Natural killer cell (primary cell): Measurements from ENCODE around the gene FNDC3B. TPM values are rescaled to one million over a fixed set of nuclear protein-coding genes. Genes with fewer than 3 reads are reported as not detected.

Experiments
- ATAC-seq, 3 donors: fragments of 150-1000 bp in 2 of 3; fragments of 200-7000 bp in 1 of 3; cut with Tn5 transposase; 1 replicate in 1 of 3; 2 replicates in 2 of 3; pipeline ENCODE4 v1.10.0; 2021; ENCODE audit warnings: mild to moderate bottlenecking in 2 of 3, moderate library complexity in 2 of 3
- DNase-seq, 2 donors: peaks; one replicate each; pipeline versions ENCODE4 v3.0.0 to v3.0.0-alpha.2; 2013 to 2021; ENCODE audit warnings: mixed read lengths in 1 of 2
- H3K27ac ChIP-seq: one replicate; pipeline ENCODE4 v1.5.1; 2013; ENCODE audit warnings: mild to moderate bottlenecking, low read length
- H3K27me3 ChIP-seq: one replicate; pipeline ENCODE4 v1.6.1; 2013; ENCODE audit warnings: low read length; ENCODE audit not compliant: control insufficient read depth, insufficient read depth
- H3K36me3 ChIP-seq: one replicate; pipeline ENCODE4 v1.6.1; 2013; ENCODE audit warnings: low read length; ENCODE audit not compliant: control insufficient read depth, insufficient read depth
- H3K4me1 ChIP-seq: one replicate; pipeline ENCODE4 v1.6.1; 2013; ENCODE audit warnings: low read length; ENCODE audit not compliant: control insufficient read depth, insufficient read depth
- H3K4me3 ChIP-seq: one replicate; pipeline ENCODE4 v1.5.1; 2013; ENCODE audit warnings: low read length
- H3K9me3 ChIP-seq: one replicate; pipeline ENCODE4 v1.6.1; 2013; ENCODE audit warnings: low read length; ENCODE audit not compliant: control insufficient read depth, insufficient read depth
- H3K27ac Mint-ChIP-seq, 2 donors: one replicate each; pipeline ENCODE4 v1.8.0; 2022; ENCODE audit warnings: mild to moderate bottlenecking in 2 of 2, mixed read lengths in 2 of 2, moderate library complexity in 1 of 2
- H3K27me3 Mint-ChIP-seq, 2 donors: one replicate each; pipeline ENCODE4 v1.8.0; 2022; ENCODE audit warnings: low read depth in 2 of 2, mixed read lengths in 2 of 2
- H3K36me3 Mint-ChIP-seq: one replicate; pipeline ENCODE4 v1.8.0; 2022; ENCODE audit warnings: mixed read lengths
- H3K4me1 Mint-ChIP-seq, 2 donors: one replicate each; pipeline ENCODE4 v1.8.0; 2022; ENCODE audit warnings: mixed read lengths in 2 of 2
- H3K4me3 Mint-ChIP-seq: one replicate; pipeline ENCODE4 v1.8.0; 2022; ENCODE audit warnings: mild to moderate bottlenecking, moderate library complexity, mixed read lengths
- H3K9me3 Mint-ChIP-seq, 2 donors: one replicate each; pipeline ENCODE4 v1.8.0; 2022; ENCODE audit warnings: mixed read lengths in 2 of 2
- CTCF ChIP-seq: fragments of 200-600 bp; IDR thresholded peaks from one replicate; pipeline ENCODE4 v1.8.0; 2022; ENCODE audit warnings: antibody characterized with exemption
- WGBS: methylation state at CpG from one replicate; pipeline ENCODE4 v1.1.7; 2013; ENCODE audit warnings: missing lambda C conversion rate; ENCODE audit not compliant: insufficient coverage; 5-methylcytosine and 5-hydroxymethylcytosine counted together
- intact Hi-C: fragments of 100-400 bp; cut with micrococcal nuclease; formaldehyde crosslinking; loops from one replicate; pipeline ENCODE4 v1.14.2; 2022
- total RNA-seq, 4 donors: library from RNA; stranded (reverse); fragments of 120-200 nt in 1 of 4; gene quantifications; one replicate each; pipeline versions ENCODE4 v1.2.3 to v1.2.4, GENCODE V29; 2013 to 2022

Gene FNDC3B
- total RNA-seq, 3 donors from 2014 or later (not counting 1 experiment from before 2014, with no cell fraction given), result 154 to 214 (median 206) TPM

- ATAC-seq (no peak), DNase-seq (no peak)
- H3K4me3 ChIP-seq, result no peak overlapping the region
- no peaks in the 10 kb centered on the region for H3K27me3 ChIP-seq
- Mint-ChIP-seq H3K4me1 (peaks cover 41 to 53% of the 10 kb centered on the region in 2 donors), H3K36me3 (peaks cover 4% of the 10 kb centered on the region), H3K27ac (no peak overlapping the region), H3K9me3 (peaks cover 0 to 2% of the 10 kb centered on the region in 2 donors), H3K27me3 (no peaks in the 10 kb centered on the region), H3K4me3 (no peak overlapping the region)
- no peak overlapping the region for H3K27ac ChIP-seq
- TF ChIP-seq CTCF, result no peak
- intact Hi-C loops, result no loop called here
- peaks cover 2% of the 10 kb centered on the region for H3K9me3 ChIP-seq
- H3K4me1 ChIP-seq, result peaks cover 4% of the 10 kb centered on the region
- 96% methylated on average over 10 of the region's 13 CpGs for WGBS
- peaks cover 16% of the 10 kb centered on the region for H3K36me3 ChIP-seq
Measured at GRCh38 chr3:172247525-172248274, 208.3 kb downstream of the FNDC3B start.

- Mint-ChIP-seq H3K27ac (no peak overlapping the region), H3K4me1 (peaks cover 28 to 40% of the 10 kb centered on the region in 2 donors), H3K36me3 (no peaks in the 10 kb centered on the region), H3K27me3 (no peaks in the 10 kb centered on the region), H3K4me3 (no peak overlapping the region), H3K9me3 (no peaks in the 10 kb centered on the region)
- peaks cover 4% of the 10 kb centered on the region for H3K4me1 ChIP-seq
- no peaks in the 10 kb centered on the region for H3K27me3 ChIP-seq
- TF ChIP-seq CTCF, result no peak
- H3K9me3 ChIP-seq, result no peaks in the 10 kb centered on the region
- no CpG with 5 or more reads among the region's 1 CpG for WGBS
- peaks cover 16% of the 10 kb centered on the region for H3K36me3 ChIP-seq
- ATAC-seq (no peak), DNase-seq (no peak)
- H3K4me3 ChIP-seq, result no peak overlapping the region
- H3K27ac ChIP-seq, result no peak overlapping the region
- intact Hi-C loops, result no loop called here
Measured at GRCh38 chr3:172249039-172249438, 209.7 kb downstream of the FNDC3B start.

- peaks cover 4% of the 10 kb centered on the region for H3K4me1 ChIP-seq
- Mint-ChIP-seq H3K4me1 (peaks cover 31 to 45% of the 10 kb centered on the region in 2 donors), H3K36me3 (no peaks in the 10 kb centered on the region), H3K27ac (no peak overlapping the region), H3K27me3 (no peaks in the 10 kb centered on the region), H3K9me3 (no peaks in the 10 kb centered on the region), H3K4me3 (no peak overlapping the region)
- DNase-seq (no peak), ATAC-seq (no peak)
- no peak overlapping the region for H3K4me3 ChIP-seq
- H3K9me3 ChIP-seq, result no peaks in the 10 kb centered on the region
- H3K27ac ChIP-seq, result no peak overlapping the region
- intact Hi-C loops, result no loop called here
- H3K36me3 ChIP-seq, result peaks cover 18% of the 10 kb centered on the region
- WGBS, result 98% methylated on average over 12 of the region's 13 CpGs
- no peaks in the 10 kb centered on the region for H3K27me3 ChIP-seq
- no peak for TF ChIP-seq CTCF
Measured at GRCh38 chr3:172251211-172251610, 211.8 kb downstream of the FNDC3B start.

- H3K36me3 ChIP-seq, result peaks cover 12% of the 10 kb centered on the region
- no peak overlapping the region for H3K27ac ChIP-seq
- no peak overlapping the region for H3K4me3 ChIP-seq
- Mint-ChIP-seq H3K9me3 (no peaks in the 10 kb centered on the region), H3K27ac (peak overlapping the region in 1 of 2 donors; percentile 32), H3K4me1 (peaks cover 40% of the 10 kb centered on the region in 2 donors), H3K27me3 (no peaks in the 10 kb centered on the region), H3K36me3 (no peaks in the 10 kb centered on the region), H3K4me3 (no peak overlapping the region)
- ATAC-seq (no peak), DNase-seq (no peak)
- no peak for TF ChIP-seq CTCF
- 98% methylated on average over 5 of the region's 5 CpGs for WGBS
- H3K9me3 ChIP-seq, result no peaks in the 10 kb centered on the region
- H3K27me3 ChIP-seq, result no peaks in the 10 kb centered on the region
- intact Hi-C loops, result no loop called here
- peaks cover 2% of the 10 kb centered on the region for H3K4me1 ChIP-seq
Measured at GRCh38 chr3:172253200-172253599, 213.8 kb downstream of the FNDC3B start.
